GM12878 (cell line): ENCODE measurements around the gene LANCL3. TPM values are rescaled to one million over a fixed set of nuclear protein-coding genes. Genes with fewer than 3 reads are reported as not detected.

Experiments used
- HDAC2 ChIP-seq: fragments of 200-600 bp; sonication (generic); IDR thresholded peaks from 2 replicates; pipeline ENCODE4 v1.6.1; 2017
- IRF4 ChIP-seq: IDR thresholded peaks from 2 replicates; pipeline ENCODE4 v1.6.1; 2011; ENCODE audit warnings: low read depth, low read length
- NKRF ChIP-seq: fragments of 450-650 bp; conservative IDR thresholded peaks from 2 replicates; pipeline ENCODE4 v1.6.1; 2017; ENCODE audit warnings: mild to moderate bottlenecking, moderate library complexity
- SMC3 ChIP-seq: IDR thresholded peaks from 2 replicates; pipeline ENCODE4 v1.6.1; 2011; ENCODE audit warnings: low read length, improper control_type of control experiment, borderline replicate concordance
- ZNF384 ChIP-seq: IDR thresholded peaks from 2 replicates; pipeline ENCODE4 v1.6.1; 2012; ENCODE audit warnings: low read depth, mild to moderate bottlenecking, low read length, improper control_type of control experiment, borderline replicate concordance
- polyA plus RNA-seq, 11 experiments: library from polyadenylated mRNA; depleted of rRNA in 4 of 11; unstranded in 6 of 11; stranded (reverse) in 5 of 11; fragments of >200 nt; fragmentation: Nextera tagmentation in 4 of 11; fragmentation: Illumina TruSeq in 1 of 11; extraction: Ambion mirVana in 4 of 11; extraction: Trizol in 1 of 11; gene quantifications; 1 replicate in 1 of 11; 2 replicates in 10 of 11; pipeline versions ENCODE4 v1.2.1 to v1.2.3, GENCODE V29; 2011 to 2016; ENCODE audit warnings: inconsistent platforms in 2 of 11, missing spikeins in 2 of 11, low read depth in 1 of 11
- total RNA-seq, 4 experiments: library from RNA; depleted of rRNA in 3 of 4; stranded (reverse); fragments of >200 nt in 3 of 4; fragmentation: Illumina TruSeq in 1 of 4; extraction: Trizol in 1 of 4; gene quantifications; 2 replicates each; pipeline versions ENCODE4 v1.2.1 to v1.2.3, GENCODE V29; 2013 to 2021
- TF ChIP-seq, protein P1 (sequence below): fragments of 450-650 bp; IDR thresholded peaks from 2 replicates; pipeline ENCODE4 v1.6.1; 2017; ENCODE audit warnings: mild to moderate bottlenecking
- TF ChIP-seq, protein P2 (sequence below): fragments of 450-650 bp; IDR thresholded peaks from 2 replicates; pipeline ENCODE4 v1.6.1; 2018; ENCODE audit warnings: borderline replicate concordance, mild to moderate bottlenecking; ENCODE audit not compliant: partially characterized antibody
- TF ChIP-seq, protein P3 (sequence below): fragments of 450-650 bp; IDR thresholded peaks from 2 replicates; pipeline ENCODE4 v1.6.1; 2016; ENCODE audit warnings: mild to moderate bottlenecking
- TF ChIP-seq, protein P4 (sequence below): IDR thresholded peaks from 2 replicates; pipeline ENCODE4 v1.6.1; 2011; ENCODE audit warnings: low read depth, low read length, improper control_type of control experiment, borderline replicate concordance

Gene LANCL3
- total and polyA plus RNA-seq, 10 of the 15 experiments (the other 5 are each of a cell fraction or from before 2014, with no cell fraction given) = not detected

- TF ChIP-seq NKRF = no peak
- TF ChIP-seq ZNF384 = no peak
- TF ChIP-seq, protein P1, sequence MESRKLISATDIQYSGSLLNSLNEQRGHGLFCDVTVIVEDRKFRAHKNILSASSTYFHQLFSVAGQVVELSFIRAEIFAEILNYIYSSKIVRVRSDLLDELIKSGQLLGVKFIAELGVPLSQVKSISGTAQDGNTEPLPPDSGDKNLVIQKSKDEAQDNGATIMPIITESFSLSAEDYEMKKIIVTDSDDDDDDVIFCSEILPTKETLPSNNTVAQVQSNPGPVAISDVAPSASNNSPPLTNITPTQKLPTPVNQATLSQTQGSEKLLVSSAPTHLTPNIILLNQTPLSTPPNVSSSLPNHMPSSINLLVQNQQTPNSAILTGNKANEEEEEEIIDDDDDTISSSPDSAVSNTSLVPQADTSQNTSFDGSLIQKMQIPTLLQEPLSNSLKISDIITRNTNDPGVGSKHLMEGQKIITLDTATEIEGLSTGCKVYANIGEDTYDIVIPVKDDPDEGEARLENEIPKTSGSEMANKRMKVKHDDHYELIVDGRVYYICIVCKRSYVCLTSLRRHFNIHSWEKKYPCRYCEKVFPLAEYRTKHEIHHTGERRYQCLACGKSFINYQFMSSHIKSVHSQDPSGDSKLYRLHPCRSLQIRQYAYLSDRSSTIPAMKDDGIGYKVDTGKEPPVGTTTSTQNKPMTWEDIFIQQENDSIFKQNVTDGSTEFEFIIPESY = no peak
- TF ChIP-seq, protein P2, sequence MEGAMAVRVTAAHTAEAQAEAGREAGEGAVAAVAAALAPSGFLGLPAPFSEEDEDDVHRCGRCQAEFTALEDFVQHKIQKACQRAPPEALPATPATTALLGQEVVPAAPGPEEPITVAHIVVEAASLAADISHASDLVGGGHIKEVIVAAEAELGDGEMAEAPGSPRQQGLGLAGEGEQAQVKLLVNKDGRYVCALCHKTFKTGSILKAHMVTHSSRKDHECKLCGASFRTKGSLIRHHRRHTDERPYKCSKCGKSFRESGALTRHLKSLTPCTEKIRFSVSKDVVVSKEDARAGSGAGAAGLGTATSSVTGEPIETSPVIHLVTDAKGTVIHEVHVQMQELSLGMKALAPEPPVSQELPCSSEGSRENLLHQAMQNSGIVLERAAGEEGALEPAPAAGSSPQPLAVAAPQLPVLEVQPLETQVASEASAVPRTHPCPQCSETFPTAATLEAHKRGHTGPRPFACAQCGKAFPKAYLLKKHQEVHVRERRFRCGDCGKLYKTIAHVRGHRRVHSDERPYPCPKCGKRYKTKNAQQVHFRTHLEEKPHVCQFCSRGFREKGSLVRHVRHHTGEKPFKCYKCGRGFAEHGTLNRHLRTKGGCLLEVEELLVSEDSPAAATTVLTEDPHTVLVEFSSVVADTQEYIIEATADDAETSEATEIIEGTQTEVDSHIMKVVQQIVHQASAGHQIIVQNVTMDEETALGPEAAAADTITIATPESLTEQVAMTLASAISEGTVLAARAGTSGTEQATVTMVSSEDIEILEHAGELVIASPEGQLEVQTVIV = no peak
- TF ChIP-seq HDAC2 = no peak
- TF ChIP-seq SMC3 = no peak
- TF ChIP-seq, protein P3, sequence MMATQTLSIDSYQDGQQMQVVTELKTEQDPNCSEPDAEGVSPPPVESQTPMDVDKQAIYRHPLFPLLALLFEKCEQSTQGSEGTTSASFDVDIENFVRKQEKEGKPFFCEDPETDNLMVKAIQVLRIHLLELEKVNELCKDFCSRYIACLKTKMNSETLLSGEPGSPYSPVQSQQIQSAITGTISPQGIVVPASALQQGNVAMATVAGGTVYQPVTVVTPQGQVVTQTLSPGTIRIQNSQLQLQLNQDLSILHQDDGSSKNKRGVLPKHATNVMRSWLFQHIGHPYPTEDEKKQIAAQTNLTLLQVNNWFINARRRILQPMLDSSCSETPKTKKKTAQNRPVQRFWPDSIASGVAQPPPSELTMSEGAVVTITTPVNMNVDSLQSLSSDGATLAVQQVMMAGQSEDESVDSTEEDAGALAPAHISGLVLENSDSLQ = no peak
- TF ChIP-seq, protein P4, sequence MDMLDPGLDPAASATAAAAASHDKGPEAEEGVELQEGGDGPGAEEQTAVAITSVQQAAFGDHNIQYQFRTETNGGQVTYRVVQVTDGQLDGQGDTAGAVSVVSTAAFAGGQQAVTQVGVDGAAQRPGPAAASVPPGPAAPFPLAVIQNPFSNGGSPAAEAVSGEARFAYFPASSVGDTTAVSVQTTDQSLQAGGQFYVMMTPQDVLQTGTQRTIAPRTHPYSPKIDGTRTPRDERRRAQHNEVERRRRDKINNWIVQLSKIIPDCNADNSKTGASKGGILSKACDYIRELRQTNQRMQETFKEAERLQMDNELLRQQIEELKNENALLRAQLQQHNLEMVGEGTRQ = no peak
- TF ChIP-seq IRF4 = no peak
Observed at GRCh38 chrX:37697169-37697760, 125.8 kb downstream of the LANCL3 start (continued).
